Activated CD8-positive, alpha-beta memory T cell treated with anti-CD3 and anti-CD28 coated beads, Interleukin-2, amount 50 U/mL, for 1 hour (primary cell): ENCODE results near the gene ZNF142.

Source experiments
- DNase-seq: peaks from one replicate; pipeline ENCODE4 v3.0.0-alpha.2; 2020; ENCODE audit errors: extremely low read depth

Gene ZNF142

GRCh38 chr2:218655751-218656150 lies 3.7 kb downstream of the ZNF142 start:
- DNase-seq, result no peak

GRCh38 chr2:218648787-218649100 lies 10.7 kb downstream of the ZNF142 start:
- DNase-seq, result no peak

- DNase-seq, result no peak
These were observed 11.2 kb downstream of the ZNF142 start for GRCh38 chr2:218648088-218648786.

GRCh38 chr2:218645126-218645525 lies 14.3 kb downstream of the ZNF142 start:
- no peak for DNase-seq

GRCh38 chr2:218644721-218645120 lies 14.7 kb downstream of the ZNF142 start:
- DNase-seq, result no peak

GRCh38 chr2:218643751-218644310 lies 15.6 kb downstream of the ZNF142 start:
- no peak for DNase-seq

- no peak for DNase-seq
These were observed 16.6 kb downstream of the ZNF142 start for GRCh38 chr2:218642786-218643185.

GRCh38 chr2:218642121-218642656 lies 17.2 kb downstream of the ZNF142 start:
- DNase-seq, result no peak

- no peak for DNase-seq
These were observed 21.1 kb downstream of the ZNF142 start for GRCh38 chr2:218638372-218638771.

- no peak for DNase-seq
These were observed 23.7 kb downstream of the ZNF142 start for GRCh38 chr2:218635719-218636118.

GRCh38 chr2:218631837-218632236 lies 27.6 kb downstream of the ZNF142 start:
- no peak for DNase-seq

- no peak for DNase-seq
These were observed 31.5 kb downstream of the ZNF142 start for GRCh38 chr2:218627939-218628338.

- no peak for DNase-seq
These were observed 33.1 kb downstream of the ZNF142 start for GRCh38 chr2:218626369-218626768.

GRCh38 chr2:218623366-218623705 lies 36.1 kb downstream of the ZNF142 start:
- DNase-seq, result no peak

- no peak for DNase-seq
These were observed 36.6 kb downstream of the ZNF142 start for GRCh38 chr2:218622606-218623365.

GRCh38 chr2:218621007-218621406 lies 38.4 kb downstream of the ZNF142 start:
- no peak for DNase-seq

- no peak for DNase-seq
These were observed 41.1 kb downstream of the ZNF142 start for GRCh38 chr2:218618102-218618860.

- no peak for DNase-seq
These were observed 43.5 kb downstream of the ZNF142 start for GRCh38 chr2:218615868-218616315.

- DNase-seq, result no peak
These were observed 51.8 kb downstream of the ZNF142 start, which contains the start of gene PLCD4 for GRCh38 chr2:218607436-218608115. PLCD4 (plus strand) TSS chr2:218607899; CDS start chr2:218615740, 7,841 bp downstream.

GRCh38 chr2:218605432-218605831 lies 54.0 kb downstream of the ZNF142 start:
- no peak for DNase-seq
